Measurements from ENCODE around the gene SUN2.

Gene SUN2

DNA sequence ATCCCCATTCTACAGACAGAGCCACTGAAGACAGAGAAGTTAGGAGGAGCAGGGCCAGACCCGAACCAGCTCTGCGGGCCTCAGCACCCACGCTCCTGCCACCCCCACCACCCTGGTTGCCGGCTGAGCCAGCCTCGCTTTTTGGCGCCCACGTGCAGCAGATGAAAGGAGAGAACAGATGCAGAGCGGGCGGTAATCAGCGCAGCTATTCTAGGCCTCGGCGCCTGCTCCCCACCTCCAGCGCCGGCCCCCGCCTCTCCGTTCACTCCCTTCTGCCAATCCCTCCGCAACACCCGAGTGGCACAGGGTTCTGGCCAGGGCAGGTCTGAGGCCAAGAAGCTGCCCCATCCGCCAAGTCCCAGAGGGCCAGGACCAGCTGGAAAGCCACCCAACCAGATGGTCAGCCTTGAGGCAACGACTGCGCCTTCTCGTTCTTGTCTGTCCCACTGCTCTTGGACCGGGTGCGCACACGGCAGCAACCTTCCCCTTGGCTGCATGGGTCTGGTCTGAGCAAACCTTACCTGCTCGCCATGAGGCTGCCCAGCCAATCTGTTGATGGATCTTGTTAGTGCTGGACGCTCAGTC, 21.4 kb upstream of the SUN2 start:
- no peak for DNase-seq

- no peak for DNase-seq
These were observed 20.3 kb upstream of the SUN2 start for GRCh38 chr22:38776086-38776485.

DNA sequence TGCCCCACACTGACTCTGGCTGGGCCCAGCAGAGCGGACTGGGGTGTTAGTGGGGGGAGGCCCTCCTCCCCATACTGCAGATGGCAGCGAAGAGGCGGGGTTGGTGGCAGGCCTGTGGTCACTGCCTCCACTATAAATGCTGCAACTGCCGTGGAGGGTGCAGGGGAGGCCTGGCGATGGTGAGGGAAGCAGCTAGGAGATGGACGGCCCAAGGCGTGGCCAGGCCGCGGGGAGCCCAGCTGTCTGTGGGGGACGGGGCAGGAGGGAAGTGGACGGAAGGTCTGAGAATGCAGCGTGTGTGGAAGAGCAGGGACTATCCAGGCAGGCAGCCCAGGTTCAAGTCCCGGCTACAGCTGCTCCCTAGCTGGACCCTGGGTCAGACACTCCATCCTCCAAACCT, 19.9 kb upstream of the SUN2 start:
- DNase-seq = no peak

- no peak for DNase-seq
These were observed 18.8 kb upstream of the SUN2 start for GRCh38 chr22:38774496-38775166.

- no peak for DNase-seq
These were observed 17.7 kb upstream of the SUN2 start for GRCh38 chr22:38773363-38773946.

- no peak for DNase-seq
These were observed 16.8 kb upstream of the SUN2 start for GRCh38 chr22:38772623-38772873.

DNA sequence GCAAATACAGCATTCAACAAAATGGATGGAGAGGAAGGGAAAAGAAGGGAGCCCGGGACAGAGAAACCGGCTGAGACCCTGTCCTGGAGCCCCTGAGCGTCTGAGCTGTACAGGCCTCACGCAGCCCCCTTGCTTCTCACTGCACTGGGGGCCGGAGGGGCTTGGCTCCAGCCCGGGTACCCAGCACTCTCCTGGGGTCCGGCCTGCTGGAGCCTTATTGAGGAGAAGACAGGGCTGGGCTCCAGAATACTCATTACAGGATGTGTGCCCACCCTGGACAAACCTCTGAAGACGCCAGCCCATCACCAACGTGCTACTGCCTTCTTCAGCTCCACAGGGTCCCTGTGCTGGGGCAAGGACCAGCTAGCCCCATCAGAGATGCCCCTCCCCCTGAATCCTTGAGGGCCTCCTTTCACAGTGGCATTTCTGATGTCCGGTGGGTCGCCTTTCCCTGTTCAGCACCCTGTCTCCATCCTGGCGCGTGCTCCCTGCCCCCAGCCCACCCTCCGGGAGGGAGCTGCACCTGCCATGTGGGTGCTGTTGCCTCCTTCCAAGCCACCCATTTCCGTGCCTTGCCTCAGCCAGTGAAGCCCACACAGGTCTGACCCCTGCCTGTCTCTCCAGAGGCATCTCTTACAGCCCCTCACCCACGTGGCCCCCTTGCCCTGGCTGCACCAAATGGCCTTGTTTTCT, 14.6 kb upstream of the SUN2 start:
- no peak for DNase-seq

DNA sequence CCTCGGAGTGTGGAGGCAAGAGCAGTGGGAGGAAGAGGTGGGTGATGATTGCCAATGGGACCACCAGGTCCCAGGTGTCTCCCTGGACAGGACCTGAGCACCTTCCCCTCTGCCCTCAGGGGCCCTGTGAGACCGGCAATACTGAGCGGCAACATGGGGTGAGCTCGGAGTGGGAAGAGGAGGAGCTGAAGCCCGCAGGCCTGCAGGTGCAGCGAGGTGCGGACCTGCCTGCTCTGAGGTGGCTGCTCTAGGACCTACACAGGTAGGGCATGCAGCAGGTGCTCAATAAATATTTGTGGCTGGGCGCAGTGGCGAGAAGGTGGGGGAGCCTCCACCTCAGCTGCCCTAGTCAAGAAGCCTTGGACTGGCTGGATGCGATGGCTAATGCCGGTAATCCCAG, 12.2 kb upstream of the SUN2 start:
- no peak for DNase-seq

GRCh38 chr22:38767313-38767712, 11.5 kb upstream of the SUN2 start:
- no peak for DNase-seq

DNA sequence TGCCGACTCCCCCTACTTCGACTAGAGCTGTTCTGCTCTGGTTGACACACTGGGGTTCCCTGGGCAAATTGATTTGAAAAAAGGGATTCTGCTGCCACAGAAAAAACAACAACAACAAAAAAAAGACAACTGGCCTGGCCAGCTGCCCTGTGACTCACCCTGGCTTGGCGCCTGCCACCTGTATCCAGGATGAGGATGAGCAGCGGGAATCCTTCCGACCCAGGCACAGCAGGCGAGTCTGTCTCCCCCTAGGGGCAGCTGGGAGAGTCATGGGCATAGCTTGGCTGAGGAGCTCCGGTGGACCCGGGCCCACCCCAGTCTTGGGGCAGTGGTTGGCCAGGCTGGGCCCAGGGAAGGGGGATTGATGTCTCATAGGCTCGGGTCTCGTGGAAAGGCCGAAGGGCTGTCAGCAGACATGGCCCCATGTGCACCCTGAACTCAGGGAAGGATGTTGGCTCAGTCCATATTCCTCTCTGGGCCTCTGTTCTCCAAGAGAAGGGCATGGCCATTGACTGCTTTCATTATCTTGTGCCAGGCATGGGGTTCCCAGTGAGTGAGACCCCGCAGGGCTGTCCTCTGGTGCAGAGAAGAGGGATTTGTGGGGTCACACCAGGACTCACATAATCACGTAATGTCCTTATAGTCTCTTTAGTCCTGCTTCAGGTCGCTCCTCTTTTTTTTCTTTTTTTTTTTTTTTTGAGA, 10.4 kb upstream of the SUN2 start:
- DNase-seq = no peak

- no peak for DNase-seq
These were observed 6.8 kb upstream of the SUN2 start for GRCh38 chr22:38762551-38762983.

DNA sequence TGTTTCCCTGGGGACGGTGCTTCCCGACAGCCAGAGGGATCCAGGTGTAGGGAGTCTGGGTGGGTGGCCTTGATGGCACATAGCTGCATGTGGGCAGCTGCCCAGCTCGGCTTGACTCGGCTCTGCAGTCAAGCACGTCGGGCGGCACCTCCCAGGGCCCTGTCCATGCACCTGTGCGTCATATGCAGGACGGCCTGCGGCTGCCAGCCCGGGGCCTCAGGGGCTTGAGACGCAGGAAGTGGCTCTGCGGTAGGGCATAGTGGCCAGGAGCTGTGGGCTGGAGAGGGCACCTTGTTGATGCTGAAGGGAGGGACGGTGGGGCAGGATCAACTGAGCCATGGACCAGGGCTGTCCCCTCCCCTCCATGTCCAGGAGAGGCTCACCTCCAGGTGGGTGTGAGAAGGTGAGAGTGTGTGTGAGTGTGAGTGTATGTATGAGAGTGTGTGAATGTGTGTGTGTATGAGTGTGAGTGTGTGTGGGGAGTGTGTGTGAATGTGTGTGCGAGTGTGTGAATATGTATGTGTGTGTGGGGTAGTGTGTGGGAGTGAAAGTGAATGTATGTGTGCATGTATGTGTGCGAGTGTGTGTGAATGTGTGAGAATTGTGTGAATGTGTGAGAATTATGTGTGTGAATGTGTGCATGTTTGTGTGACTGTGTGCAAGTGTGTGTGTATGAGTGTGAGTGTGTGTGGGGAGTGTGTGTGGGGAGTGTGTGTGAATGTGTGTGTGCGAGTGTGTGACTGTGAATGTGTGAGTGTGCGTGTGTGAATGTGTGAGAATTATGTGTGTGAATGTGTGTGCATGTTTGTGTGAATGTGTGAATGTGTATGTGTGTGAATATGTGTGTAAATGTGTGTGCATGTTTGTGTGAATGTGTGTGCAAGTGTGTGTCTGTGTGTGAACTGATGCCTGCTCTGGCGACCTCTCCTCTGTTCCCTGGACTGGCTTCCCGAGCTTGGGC, 5.7 kb upstream of the SUN2 start:
- no peak for DNase-seq

DNA sequence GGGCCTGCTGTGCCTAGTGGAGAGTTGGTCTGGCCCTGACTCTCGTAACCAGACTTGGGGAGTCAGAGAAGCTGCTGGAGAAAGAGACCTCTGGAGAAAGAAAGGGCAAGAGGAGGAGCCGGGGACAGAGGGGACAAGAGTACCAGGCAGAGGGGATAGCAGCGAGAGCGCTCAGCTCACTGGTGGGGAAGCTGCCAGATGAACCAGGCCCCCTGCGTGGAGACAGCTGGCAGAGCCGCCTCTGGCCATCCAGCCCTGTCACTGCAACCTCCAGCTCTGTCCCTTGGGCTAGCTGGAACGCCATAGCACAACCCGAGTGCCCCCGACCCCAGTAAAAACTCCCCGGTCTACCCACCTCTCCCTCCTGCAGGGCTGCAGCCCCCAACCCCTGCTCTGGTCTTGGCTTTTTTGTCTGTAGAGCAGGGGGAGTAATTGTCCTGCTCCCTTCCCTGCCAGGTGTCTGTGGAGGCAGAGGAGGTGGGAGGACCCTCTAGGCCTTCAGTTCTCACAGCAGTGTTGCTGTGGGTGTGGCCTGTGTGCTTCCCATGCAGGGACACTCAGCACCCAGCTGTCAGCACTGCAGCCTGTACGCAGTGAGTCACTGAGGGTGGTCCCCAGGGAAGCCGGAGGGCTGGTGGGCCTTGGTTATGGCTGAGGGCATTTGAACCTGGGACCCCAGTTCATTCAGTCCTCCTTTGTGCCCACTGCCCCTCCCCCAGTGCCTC, 4.8 kb upstream of the SUN2 start:
- no peak for DNase-seq

- no peak for DNase-seq
These were observed 3.2 kb upstream of the SUN2 start for GRCh38 chr22:38759005-38759404.

DNA sequence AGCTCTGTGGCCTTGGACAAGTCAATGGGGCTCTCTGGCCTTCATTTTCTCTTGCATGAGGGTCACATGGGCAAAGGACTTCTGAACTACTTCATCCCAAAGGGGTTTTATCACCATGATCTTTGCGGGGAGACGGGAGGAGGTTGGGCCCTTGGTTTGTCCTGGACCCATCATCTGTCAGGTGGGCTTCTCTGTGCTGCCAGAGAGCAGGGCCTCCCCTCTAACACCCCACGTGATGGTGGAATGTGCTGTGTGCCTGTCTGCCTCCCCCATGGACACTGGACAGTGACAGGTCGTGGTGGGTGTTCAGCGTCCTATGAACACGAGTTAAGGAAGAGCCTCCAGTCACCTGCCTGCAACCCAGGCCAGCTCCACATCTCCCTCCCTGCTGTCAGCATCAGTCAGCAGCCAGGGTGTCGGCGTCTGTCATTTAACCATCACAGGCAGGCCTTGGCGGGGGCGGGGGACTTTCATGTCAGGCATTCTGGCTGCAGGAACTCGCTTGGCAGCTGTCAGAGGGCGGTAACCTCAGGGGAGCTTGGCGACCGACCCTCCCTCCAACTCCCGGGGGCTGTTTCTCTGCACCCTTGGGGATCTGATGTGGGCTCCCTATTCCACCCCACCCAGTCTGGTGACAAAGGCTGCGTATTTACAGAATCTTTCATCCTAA, 2.6 kb upstream of the SUN2 start:
- DNase-seq = no peak

DNA sequence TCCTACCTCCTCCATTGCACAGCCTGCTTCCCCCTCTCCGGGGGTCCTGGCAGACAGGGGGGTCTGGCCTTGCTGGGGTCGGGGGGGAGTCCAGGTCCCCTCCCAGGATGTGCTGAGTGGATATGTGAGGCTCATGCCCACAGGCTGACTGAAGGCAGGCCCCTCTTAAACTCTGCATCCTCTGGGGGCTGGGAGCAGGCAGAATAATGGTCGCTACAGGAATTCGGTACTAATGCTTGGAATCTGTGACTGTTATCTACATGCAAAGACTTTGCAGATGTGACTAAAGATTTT, 1.6 kb upstream of the SUN2 start:
- no peak for DNase-seq

DNA sequence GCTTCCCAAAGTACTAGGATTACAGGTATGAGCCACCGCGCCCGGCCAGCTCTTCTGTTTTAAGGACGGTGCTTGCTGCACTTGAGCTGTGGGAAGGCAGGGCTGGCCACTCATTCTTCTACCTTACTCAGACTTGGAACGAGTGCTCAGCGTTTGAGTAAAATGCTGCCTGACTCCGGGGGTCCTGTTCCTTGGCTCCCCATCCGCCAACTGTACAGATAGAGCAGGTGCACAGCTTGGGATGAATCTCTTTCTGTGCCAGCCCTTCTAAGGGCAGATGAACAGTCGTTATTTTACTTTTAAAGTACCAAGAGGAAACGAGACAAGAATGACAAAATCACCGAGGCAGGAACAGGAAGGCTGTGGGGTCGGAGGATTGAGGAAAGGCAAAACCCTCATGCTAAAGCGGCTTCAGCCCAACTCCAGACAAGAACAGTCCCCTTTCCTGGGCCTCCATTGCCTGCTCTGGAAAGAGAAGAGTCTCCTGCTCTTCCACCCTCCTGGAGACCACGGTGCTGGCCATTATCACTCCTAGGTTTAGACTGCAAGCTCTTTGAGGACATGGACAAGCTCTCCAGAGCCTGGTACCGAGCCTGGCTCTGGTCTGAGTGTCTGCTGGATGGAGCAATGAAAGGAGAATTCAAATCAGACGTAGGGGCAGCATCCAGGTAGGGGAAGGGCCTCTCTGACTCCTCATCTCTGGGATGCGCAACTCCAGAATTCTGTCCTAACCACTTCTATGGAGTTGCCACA, 1.1 kb upstream of the SUN2 start:
- no peak for DNase-seq

DNA sequence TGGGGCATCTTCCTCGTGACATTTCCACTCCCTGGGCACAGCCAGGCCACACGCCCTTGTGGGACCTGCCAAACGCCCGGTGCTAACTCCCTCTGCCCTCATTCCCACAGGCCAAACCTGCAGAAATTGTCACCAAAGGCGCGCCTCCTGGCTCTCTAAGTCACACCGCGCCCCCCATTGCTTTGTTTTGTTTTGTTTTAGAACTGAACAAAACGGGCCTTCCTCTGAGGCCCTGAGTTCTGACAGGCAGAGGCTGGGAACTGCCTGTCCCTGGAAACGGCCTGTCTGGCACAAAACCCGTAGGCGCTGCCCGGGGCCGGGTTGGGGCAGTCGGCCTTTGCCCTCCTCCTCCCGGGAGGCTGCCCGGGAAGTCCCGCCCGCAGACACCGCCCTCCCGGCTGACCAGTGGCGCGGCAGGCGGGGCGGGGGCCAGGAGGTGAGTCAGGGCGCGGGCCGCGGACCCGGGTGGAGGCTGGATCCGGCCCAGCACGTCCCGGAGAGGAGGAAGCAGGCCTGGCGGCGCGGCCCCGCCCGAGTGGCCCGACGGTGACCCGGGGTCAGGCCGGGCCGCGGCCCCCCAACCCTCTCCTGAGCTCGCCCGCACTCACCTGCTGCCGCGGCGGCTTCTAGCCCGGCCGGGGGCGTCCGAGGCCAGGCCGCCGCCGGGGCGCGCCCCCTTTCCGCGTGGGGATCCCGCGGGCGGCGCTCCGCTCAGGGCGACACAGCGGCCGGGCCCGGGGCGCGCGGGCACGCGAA, 465 bp downstream of the SUN2 start:
- peak; percentile 56 for DNase-seq

DNA sequence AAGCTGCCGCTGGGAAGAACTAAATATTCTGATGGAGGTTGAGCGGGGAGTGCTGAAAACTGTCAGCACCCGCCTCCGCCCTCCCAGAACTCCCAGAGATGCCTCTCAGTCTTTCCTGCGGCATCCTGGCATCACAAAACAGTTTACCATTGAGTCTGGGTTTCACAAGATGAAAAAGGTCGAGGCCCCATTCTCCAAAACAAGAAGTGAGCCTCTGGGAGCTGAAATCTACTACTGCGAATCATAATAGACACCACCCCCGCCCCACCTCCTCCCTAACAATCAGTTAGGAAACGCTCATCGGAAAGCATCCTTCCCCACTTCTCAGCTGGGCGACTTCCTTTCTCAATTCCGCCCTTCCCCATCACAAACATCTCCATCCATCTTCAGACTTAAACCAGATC, 1.0 kb downstream of the SUN2 start:
- DNase-seq = no peak
